B cell (primary cell): ENCODE results near the gene ARL14. TPM values are rescaled to one million over a fixed set of nuclear protein-coding genes. Genes with fewer than 3 reads are reported as not detected.

Experiments used
- ATAC-seq: fragments of 200-7000 bp; cut with Tn5 transposase; one replicate; pipeline ENCODE4 v1.10.0; 2021; ENCODE audit warnings: low read depth, mild to moderate bottlenecking, moderate number of reproducible peaks, moderate library complexity
- CTCF ChIA-PET: fragments of 350-600 bp; sonication (Branson Sonifier 250); formaldehyde crosslinking; loops from one replicate; lab custom pipeline; 2021; ENCODE audit warnings: antibody characterized with exemption, inconsistent platforms; lab: Charles Lee
- POLR2A ChIA-PET: fragments of 350-600 bp; sonication (Branson Sonifier 250); formaldehyde crosslinking; loops from one replicate; lab custom pipeline; 2021; ENCODE audit warnings: antibody characterized with exemption; lab: Charles Lee
- DNase-seq: peaks from one replicate; pipeline ENCODE4 v3.0.0; 2013
- H2AFZ ChIP-seq: 2 replicates; pipeline ENCODE4 v1.6.1; 2012; ENCODE audit warnings: mild to moderate bottlenecking, low read depth, low read length; ENCODE audit not compliant: insufficient read depth, poor library complexity, severe bottlenecking
- H3K27ac ChIP-seq, 2 donors: 1 replicate in 1 of 2; 2 replicates in 1 of 2; pipeline ENCODE4 v1.5.1; 2012 to 2013; ENCODE audit warnings: low read length in 2 of 2, mild to moderate bottlenecking in 2 of 2, moderate library complexity in 1 of 2
- H3K27me3 ChIP-seq, 4 experiments: fragments of 200-600 bp in 1 of 4; sonication (generic) in 1 of 4; replicated peaks in 1 of 4; 1 replicate in 2 of 4; 2 replicates in 2 of 4; pipeline versions ENCODE4 v1.6.1 to v1.7.0; 2013 to 2016; ENCODE audit warnings: low read length in 3 of 4, mild to moderate bottlenecking in 2 of 4, mixed read lengths in 1 of 4, moderate library complexity in 1 of 4; ENCODE audit not compliant: insufficient read depth in 4 of 4, control insufficient read depth in 3 of 4; ENCODE audit errors: control extremely low read depth in 1 of 4
- H3K36me3 ChIP-seq, 2 experiments: replicated peaks in 1 of 2; 1 replicate in 1 of 2; 2 replicates in 1 of 2; pipeline versions ENCODE4 v1.6.1 to v1.7.1; 2013; ENCODE audit warnings: low read length in 1 of 2; ENCODE audit not compliant: insufficient read depth in 2 of 2, control insufficient read depth in 1 of 2; ENCODE audit errors: control extremely low read depth in 1 of 2, extremely low read depth in 1 of 2
- H3K4me1 ChIP-seq, 2 donors: fragments of 200-600 bp in 1 of 2; sonication (generic) in 1 of 2; 1 replicate in 1 of 2; 2 replicates in 1 of 2; pipeline versions ENCODE4 v1.5.1 to v1.6.1; 2013 to 2017; ENCODE audit warnings: low read length in 2 of 2; ENCODE audit not compliant: control insufficient read depth in 2 of 2, insufficient read depth in 2 of 2
- H3K4me2 ChIP-seq: replicated peaks from 2 replicates; pipeline ENCODE3; 2012; ENCODE audit warnings: mild to moderate bottlenecking, low read depth, low read length; ENCODE audit not compliant: poor library complexity, severe bottlenecking
- H3K4me3 ChIP-seq, 5 experiments: fragments of 200-600 bp in 1 of 5; sonication (generic) in 1 of 5; 1 replicate in 3 of 5; 2 replicates in 2 of 5; pipeline versions ENCODE4 v1.5.1 to v1.7.0; 2011 to 2016; ENCODE audit warnings: low read length in 4 of 5, mild to moderate bottlenecking in 4 of 5, low read depth in 2 of 5, control low read depth in 1 of 5, moderate library complexity in 1 of 5; ENCODE audit not compliant: insufficient read depth in 1 of 5; ENCODE audit errors: control extremely low read depth in 1 of 5, extremely low read depth in 1 of 5
- H3K79me2 ChIP-seq: fragments of 200-600 bp; sonication (generic); one replicate; pipeline ENCODE4 v1.6.0; 2016; ENCODE audit warnings: low read length; ENCODE audit not compliant: control insufficient read depth, insufficient read depth
- H3K9ac ChIP-seq: fragments of 200-600 bp; sonication (generic); 2 replicates; pipeline ENCODE4 v1.6.1; 2017; ENCODE audit warnings: mild to moderate bottlenecking, low read length, moderate library complexity
- H3K9me3 ChIP-seq, 3 donors: one replicate each; pipeline versions ENCODE4 v1.6.1 to v1.7.1; 2013; ENCODE audit warnings: low read length in 2 of 3; ENCODE audit not compliant: control insufficient read depth in 2 of 3, insufficient read depth in 1 of 3; ENCODE audit errors: control extremely low read depth in 1 of 3
- H4K20me1 ChIP-seq: 2 replicates; pipeline ENCODE4 v1.6.0; 2012; ENCODE audit warnings: mild to moderate bottlenecking, low read length; ENCODE audit not compliant: insufficient read depth, control insufficient read depth, poor library complexity, severe bottlenecking
- H3K27ac Mint-ChIP-seq: one replicate; pipeline ENCODE4 v1.8.0; 2021; ENCODE audit warnings: mixed read lengths
- H3K27me3 Mint-ChIP-seq: one replicate; pipeline ENCODE4 v1.8.0; 2021; ENCODE audit warnings: mixed read lengths
- H3K4me1 Mint-ChIP-seq: one replicate; pipeline ENCODE4 v1.8.0; 2021; ENCODE audit warnings: mixed read lengths
- H3K4me3 Mint-ChIP-seq: one replicate; pipeline ENCODE4 v1.8.0; 2021; ENCODE audit warnings: mixed read lengths
- H3K9me3 Mint-ChIP-seq: one replicate; pipeline ENCODE4 v1.8.0; 2022; ENCODE audit warnings: mixed read lengths; ENCODE audit not compliant: insufficient read depth
- CTCF ChIP-seq: fragments of 200-600 bp; IDR thresholded peaks from one replicate; pipeline ENCODE4 v1.8.0; 2022; ENCODE audit warnings: antibody characterized with exemption, mild to moderate bottlenecking
- EZH2 ChIP-seq: IDR thresholded peaks from 2 replicates; pipeline ENCODE4 v1.6.1; 2012; ENCODE audit warnings: borderline replicate concordance, low read depth, mild to moderate bottlenecking, moderate library complexity, low read length; ENCODE audit not compliant: insufficient read depth, poor library complexity, severe bottlenecking
- WGBS: methylation state at CpG from one replicate; pipeline ENCODE4 v1.1.5; 2013; ENCODE audit warnings: missing lambda C conversion rate; ENCODE audit not compliant: insufficient coverage; 5-methylcytosine and 5-hydroxymethylcytosine counted together
- intact Hi-C: fragments of 100-400 bp; cut with micrococcal nuclease; formaldehyde crosslinking; loops from one replicate; pipeline ENCODE4 v1.10.0; 2022
- polyA plus RNA-seq: library from polyadenylated mRNA; depleted of rRNA; stranded (reverse); fragments of >200 nt; gene quantifications from 2 replicates; pipeline ENCODE4 v1.2.3, GENCODE V29; 2012
- total RNA-seq, 2 donors: library from RNA; stranded (reverse); fragments of 120-200 nt in 1 of 2; gene quantifications; 1 replicate in 1 of 2; 2 replicates in 1 of 2; pipeline versions ENCODE4 v1.2.3 to v1.2.4, GENCODE V29; 2013 to 2022

Gene ARL14
- total and polyA plus RNA-seq, 2 donors (not counting 1 experiment from before 2014, with no cell fraction given) = 0.43 to 0.89 TPM

- no peak for DNase-seq
- Mint-ChIP-seq H3K27me3 (peaks cover 4% of the 10 kb centered on the region), H3K27ac (no peak overlapping the region), H3K9me3 (no peaks in the 10 kb centered on the region), H3K4me1 (no peaks in the 10 kb centered on the region), H3K4me3 (no peak overlapping the region)
- Histone ChIP-seq H3K36me3 (no peaks in the 10 kb centered on the region), H3K4me3 (no peak overlapping the region), H2AFZ (no peak overlapping the region), H4K20me1 (no peaks in the 10 kb centered on the region), H3K4me2 (no peak overlapping the region), H3K9ac (no peak overlapping the region), H3K4me1 (no peaks in the 10 kb centered on the region), H3K9me3 (no peaks in the 10 kb centered on the region), H3K27me3 (no peaks in the 10 kb centered on the region), H3K79me2 (no peaks in the 10 kb centered on the region), H3K27ac (no peak overlapping the region)
- no peak for ATAC-seq
- ChIA-PET CTCF (no interaction called here), POLR2A (no interaction called here)
- WGBS = 88% methylated on average over 2 of the region's 2 CpGs
- intact Hi-C loops = no loop called here
- no peak for TF ChIP-seq EZH2
- no peak for TF ChIP-seq CTCF
Observed at GRCh38 chr3:160637086-160637485, 39.9 kb upstream of the ARL14 start.

- no peaks in the 10 kb centered on the region for H3K79me2 ChIP-seq
- no peak for DNase-seq
- no peak for ATAC-seq
- H3K9me3 ChIP-seq = peaks cover 0 to 1% (median 0%) of the 10 kb centered on the region in 3 donors
- H3K4me2 ChIP-seq = no peak overlapping the region
- no peaks in the 10 kb centered on the region for H3K36me3 ChIP-seq
- Mint-ChIP-seq H3K4me1 (no peaks in the 10 kb centered on the region), H3K9me3 (no peaks in the 10 kb centered on the region), H3K27ac (no peak overlapping the region), H3K4me3 (no peak overlapping the region), H3K27me3 (peaks cover 4% of the 10 kb centered on the region)
- intact Hi-C loops = no loop called here
- ChIA-PET CTCF (no interaction called here), POLR2A (no interaction called here)
- H2AFZ ChIP-seq = no peak overlapping the region
- H4K20me1 ChIP-seq = no peaks in the 10 kb centered on the region
- H3K4me3 ChIP-seq = no peak overlapping the region
- TF ChIP-seq CTCF (no peak), EZH2 (no peak)
- H3K27me3 ChIP-seq = no peaks in the 10 kb centered on the region
- no peak overlapping the region for H3K27ac ChIP-seq
- WGBS = 56% methylated on average over 1 of the region's 2 CpGs
- no peak overlapping the region for H3K9ac ChIP-seq
- no peaks in the 10 kb centered on the region for H3K4me1 ChIP-seq
Observed at GRCh38 chr3:160638184-160638583, 38.8 kb upstream of the ARL14 start.
